GM12874 (cell line): Measurements from ENCODE around the gene HEPH.

Experiments used
- CTCF ChIP-seq: IDR thresholded peaks from 2 replicates; pipeline ENCODE4 v1.5.1; 2011; ENCODE audit warnings: low read depth, mild to moderate bottlenecking, control low read depth, low read length, moderate library complexity; ENCODE audit not compliant: insufficient read depth

HEPH gene, protein sequence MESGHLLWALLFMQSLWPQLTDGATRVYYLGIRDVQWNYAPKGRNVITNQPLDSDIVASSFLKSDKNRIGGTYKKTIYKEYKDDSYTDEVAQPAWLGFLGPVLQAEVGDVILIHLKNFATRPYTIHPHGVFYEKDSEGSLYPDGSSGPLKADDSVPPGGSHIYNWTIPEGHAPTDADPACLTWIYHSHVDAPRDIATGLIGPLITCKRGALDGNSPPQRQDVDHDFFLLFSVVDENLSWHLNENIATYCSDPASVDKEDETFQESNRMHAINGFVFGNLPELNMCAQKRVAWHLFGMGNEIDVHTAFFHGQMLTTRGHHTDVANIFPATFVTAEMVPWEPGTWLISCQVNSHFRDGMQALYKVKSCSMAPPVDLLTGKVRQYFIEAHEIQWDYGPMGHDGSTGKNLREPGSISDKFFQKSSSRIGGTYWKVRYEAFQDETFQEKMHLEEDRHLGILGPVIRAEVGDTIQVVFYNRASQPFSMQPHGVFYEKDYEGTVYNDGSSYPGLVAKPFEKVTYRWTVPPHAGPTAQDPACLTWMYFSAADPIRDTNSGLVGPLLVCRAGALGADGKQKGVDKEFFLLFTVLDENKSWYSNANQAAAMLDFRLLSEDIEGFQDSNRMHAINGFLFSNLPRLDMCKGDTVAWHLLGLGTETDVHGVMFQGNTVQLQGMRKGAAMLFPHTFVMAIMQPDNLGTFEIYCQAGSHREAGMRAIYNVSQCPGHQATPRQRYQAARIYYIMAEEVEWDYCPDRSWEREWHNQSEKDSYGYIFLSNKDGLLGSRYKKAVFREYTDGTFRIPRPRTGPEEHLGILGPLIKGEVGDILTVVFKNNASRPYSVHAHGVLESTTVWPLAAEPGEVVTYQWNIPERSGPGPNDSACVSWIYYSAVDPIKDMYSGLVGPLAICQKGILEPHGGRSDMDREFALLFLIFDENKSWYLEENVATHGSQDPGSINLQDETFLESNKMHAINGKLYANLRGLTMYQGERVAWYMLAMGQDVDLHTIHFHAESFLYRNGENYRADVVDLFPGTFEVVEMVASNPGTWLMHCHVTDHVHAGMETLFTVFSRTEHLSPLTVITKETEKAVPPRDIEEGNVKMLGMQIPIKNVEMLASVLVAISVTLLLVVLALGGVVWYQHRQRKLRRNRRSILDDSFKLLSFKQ

DNA sequence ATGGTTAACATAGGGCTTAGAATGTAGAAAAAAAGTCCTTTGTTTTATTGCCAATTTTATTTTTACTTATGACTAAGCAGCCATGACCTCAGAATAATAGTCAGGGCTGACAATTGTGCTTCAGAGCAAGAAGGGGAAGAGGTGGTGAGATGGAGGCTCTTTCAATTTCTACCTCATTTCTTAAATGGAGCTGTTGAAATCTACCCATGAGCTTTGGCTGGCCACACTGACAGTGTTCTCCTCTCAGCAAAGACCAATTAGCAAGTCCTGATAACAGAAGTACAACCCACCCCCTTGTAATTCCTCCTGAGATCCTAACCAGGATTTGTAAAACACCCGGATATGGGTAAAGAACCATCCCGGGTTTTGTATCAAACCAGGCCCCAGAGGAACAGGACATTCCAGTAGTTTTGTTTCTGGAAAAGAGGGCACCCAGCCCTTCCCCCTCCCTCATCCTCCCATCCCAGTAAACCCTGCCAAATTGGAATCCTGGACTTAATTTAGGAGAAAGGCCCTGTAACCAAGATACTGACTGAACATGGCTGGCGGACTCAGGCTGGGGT lies at the start of gene HEPH:
Gene HEPH, plus strand, starts transcription at position 399 of the 563 bp plus-strand sequence. CDS start 6,324 bp downstream, outside the sequence.
- no peak for TF ChIP-seq CTCF

DNA sequence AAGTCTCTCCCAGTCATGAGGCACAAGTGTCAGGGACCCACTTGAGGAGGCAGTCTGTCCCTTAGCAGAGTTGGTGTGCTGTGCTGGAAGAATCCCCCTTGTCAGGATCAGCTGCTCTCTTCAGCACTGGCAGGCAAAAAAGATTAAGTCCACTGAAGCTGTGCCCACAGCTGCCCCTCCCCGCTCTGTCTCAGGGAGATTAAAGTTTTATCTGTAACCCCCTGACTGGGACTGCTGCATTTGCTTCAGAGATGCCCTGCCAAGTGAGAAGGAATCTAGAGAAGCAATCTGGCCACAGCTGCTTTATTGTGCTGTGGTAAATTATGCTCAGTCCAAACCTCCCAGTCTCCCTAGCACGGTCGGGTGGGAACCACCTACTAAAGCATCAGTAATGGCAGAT lies 37.4 kb upstream of the HEPH start:
- no peak for TF ChIP-seq CTCF

DNA sequence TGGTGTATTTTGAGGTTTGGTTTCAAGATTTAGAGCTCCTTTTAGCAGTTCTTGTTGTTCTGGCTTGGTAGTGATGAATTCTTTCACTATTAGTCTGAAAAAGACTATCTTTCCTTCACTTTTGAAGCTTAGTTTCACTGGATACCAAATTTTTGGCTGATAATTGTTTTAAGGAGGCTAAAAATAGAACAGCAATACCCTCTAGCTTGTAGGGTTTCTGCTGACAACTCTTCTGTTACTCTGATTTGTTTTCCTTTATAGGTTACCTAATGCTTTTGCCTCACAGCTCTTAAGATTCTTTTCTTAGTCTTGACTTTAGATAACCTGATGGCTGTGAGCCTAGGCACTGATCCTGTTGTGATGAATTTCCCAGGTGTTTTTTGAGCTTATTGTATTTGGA lies 33.6 kb upstream of the HEPH start:
- no peak for TF ChIP-seq CTCF

DNA sequence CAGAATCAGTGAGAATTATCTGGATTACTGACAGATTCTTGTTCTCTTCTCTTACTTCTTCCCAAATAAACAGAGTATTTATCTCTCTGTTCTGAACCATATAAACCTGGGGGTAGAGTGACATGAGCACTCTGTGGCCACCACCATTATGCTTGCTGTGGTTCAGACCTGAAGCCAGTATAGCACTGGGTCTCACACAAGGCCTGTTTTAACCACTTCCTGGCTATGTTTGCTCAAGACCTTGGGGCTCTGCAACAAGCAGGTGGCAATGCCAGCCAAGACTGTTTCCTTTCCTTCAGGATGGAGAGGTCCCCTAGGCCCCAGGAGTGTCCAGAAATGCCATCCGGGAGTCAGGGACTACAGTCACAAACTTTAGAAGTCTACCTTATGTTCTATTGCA lies 21.7 kb upstream of the HEPH start:
- no peak for TF ChIP-seq CTCF

- TF ChIP-seq CTCF, result no peak
Observed at GRCh38 chrX:66144258-66144657, 19.8 kb upstream of the HEPH start.

- no peak for TF ChIP-seq CTCF
Observed at GRCh38 chrX:66149519-66149918, 14.5 kb upstream of the HEPH start.
